DND-41 (cell line): ENCODE results near the gene ESAM.

Source experiments
- ATAC-seq: fragments of 200-7000 bp; cut with Tn5 transposase; 3 replicates; pipeline ENCODE4 v1.9.1; 2021; ENCODE audit warnings: low read depth; ENCODE audit not compliant: insufficient read depth
- DNase-seq: peaks from one replicate; pipeline ENCODE4 v3.0.0-alpha.2; 2020
- H2AFZ ChIP-seq: 2 replicates; pipeline ENCODE4 v1.6.0; 2012; ENCODE audit warnings: low read depth, low read length
- H3K27ac ChIP-seq: 2 replicates; pipeline ENCODE4 v1.5.1; 2012; ENCODE audit warnings: low read length, inconsistent platforms
- H3K27me3 ChIP-seq: fragments of 200-600 bp; sonication (generic); 2 replicates; pipeline ENCODE4 v1.6.0; 2012; ENCODE audit warnings: low read length, mild to moderate bottlenecking, inconsistent platforms; ENCODE audit not compliant: insufficient read depth, poor library complexity
- H3K36me3 ChIP-seq: 2 replicates; pipeline ENCODE4 v1.5.1; 2012; ENCODE audit warnings: low read length, inconsistent platforms; ENCODE audit not compliant: insufficient read depth
- H3K4me1 ChIP-seq: 2 replicates; pipeline ENCODE4 v1.5.1; 2012; ENCODE audit warnings: mild to moderate bottlenecking, low read length; ENCODE audit not compliant: insufficient read depth
- H3K4me2 ChIP-seq: 2 replicates; pipeline ENCODE4 v1.6.0; 2012; ENCODE audit warnings: mild to moderate bottlenecking, moderate library complexity, low read length, inconsistent platforms; ENCODE audit not compliant: insufficient read depth
- H3K4me3 ChIP-seq, 2 experiments: fragments of 200-600 bp in 1 of 2; shearing (Covaris generic) in 1 of 2; 2 replicates each; pipeline ENCODE4 v1.5.1; 2012 to 2016; ENCODE audit warnings: inconsistent platforms in 2 of 2, low read length in 2 of 2, mild to moderate bottlenecking in 2 of 2, low read depth in 1 of 2, moderate library complexity in 1 of 2
- H3K79me2 ChIP-seq: 2 replicates; pipeline ENCODE4 v1.6.0; 2012; ENCODE audit warnings: low read length, inconsistent platforms; ENCODE audit not compliant: insufficient read depth
- H3K9ac ChIP-seq: 2 replicates; pipeline ENCODE4 v1.6.0; 2012; ENCODE audit warnings: low read depth, mild to moderate bottlenecking, inconsistent platforms, low read length, moderate library complexity
- H3K9me3 ChIP-seq: 2 replicates; pipeline ENCODE4 v1.5.1; 2012; ENCODE audit warnings: low read length, moderate library complexity, mild to moderate bottlenecking, inconsistent platforms; ENCODE audit not compliant: insufficient read depth, severe bottlenecking
- H4K20me1 ChIP-seq: 2 replicates; pipeline ENCODE4 v1.6.0; 2012; ENCODE audit warnings: low read length; ENCODE audit not compliant: insufficient read depth
- EZH2 ChIP-seq: IDR thresholded peaks from 3 replicates; pipeline ENCODE4 v1.6.1; 2012; ENCODE audit warnings: borderline replicate concordance, low read depth, mild to moderate bottlenecking, moderate library complexity, low read length, inconsistent platforms; ENCODE audit not compliant: severe bottlenecking
- TF ChIP-seq, protein P1 (sequence below): IDR thresholded peaks from 2 replicates; pipeline ENCODE4 v1.5.1; 2012; ENCODE audit warnings: borderline replicate concordance, low read length, moderate library complexity, mild to moderate bottlenecking; ENCODE audit not compliant: poor library complexity, severe bottlenecking; ENCODE audit errors: extremely low read depth

ESAM gene

DNA sequence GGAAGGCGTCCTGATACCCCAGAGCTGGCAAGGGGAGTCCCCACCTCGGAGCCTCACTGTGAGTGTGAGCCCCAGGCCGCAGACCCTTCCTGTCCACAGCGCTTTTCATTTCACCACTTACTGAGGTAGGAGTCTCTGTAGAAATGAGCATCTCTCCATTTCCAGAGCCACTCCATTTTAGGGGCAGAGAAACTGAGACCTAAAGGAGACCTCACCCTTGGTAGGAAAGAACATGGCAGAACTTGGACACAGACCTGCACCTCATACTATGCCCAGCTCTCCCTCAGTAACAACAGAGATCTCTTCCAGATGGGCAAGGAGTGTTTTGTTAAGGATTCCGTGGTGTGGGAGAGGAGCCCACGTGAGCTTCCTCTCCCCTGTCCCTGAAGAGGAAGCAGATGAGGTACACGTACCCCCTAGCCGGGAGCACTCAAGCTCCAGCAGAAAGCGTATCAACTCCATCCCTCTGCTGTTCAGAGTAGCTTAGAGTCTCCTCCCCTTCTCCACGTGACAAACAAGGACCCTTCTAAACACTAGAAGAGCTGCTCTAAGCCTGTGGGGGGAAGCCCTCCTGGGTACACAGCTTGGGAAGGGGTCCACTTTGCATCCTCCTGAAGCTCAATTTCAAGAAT, 9.5 kb downstream of the ESAM start:
- Histone ChIP-seq H3K9me3 (no peaks in the 10 kb centered on the region), H3K27ac (no peak overlapping the region), H3K27me3 (peaks cover 14% of the 10 kb centered on the region), H3K4me1 (no peaks in the 10 kb centered on the region), H3K79me2 (no peaks in the 10 kb centered on the region), H3K4me3 (no peak overlapping the region), H4K20me1 (peaks cover 9% of the 10 kb centered on the region), H2AFZ (no peak overlapping the region), H3K36me3 (no peaks in the 10 kb centered on the region), H3K9ac (no peak overlapping the region), H3K4me2 (no peak overlapping the region)
- TF ChIP-seq, protein P1, sequence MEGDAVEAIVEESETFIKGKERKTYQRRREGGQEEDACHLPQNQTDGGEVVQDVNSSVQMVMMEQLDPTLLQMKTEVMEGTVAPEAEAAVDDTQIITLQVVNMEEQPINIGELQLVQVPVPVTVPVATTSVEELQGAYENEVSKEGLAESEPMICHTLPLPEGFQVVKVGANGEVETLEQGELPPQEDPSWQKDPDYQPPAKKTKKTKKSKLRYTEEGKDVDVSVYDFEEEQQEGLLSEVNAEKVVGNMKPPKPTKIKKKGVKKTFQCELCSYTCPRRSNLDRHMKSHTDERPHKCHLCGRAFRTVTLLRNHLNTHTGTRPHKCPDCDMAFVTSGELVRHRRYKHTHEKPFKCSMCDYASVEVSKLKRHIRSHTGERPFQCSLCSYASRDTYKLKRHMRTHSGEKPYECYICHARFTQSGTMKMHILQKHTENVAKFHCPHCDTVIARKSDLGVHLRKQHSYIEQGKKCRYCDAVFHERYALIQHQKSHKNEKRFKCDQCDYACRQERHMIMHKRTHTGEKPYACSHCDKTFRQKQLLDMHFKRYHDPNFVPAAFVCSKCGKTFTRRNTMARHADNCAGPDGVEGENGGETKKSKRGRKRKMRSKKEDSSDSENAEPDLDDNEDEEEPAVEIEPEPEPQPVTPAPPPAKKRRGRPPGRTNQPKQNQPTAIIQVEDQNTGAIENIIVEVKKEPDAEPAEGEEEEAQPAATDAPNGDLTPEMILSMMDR = no peak
- no peak for TF ChIP-seq EZH2
- no peak for DNase-seq
- ATAC-seq = peak; percentile 53; the same call in 1 of the 3 replicates

DNA sequence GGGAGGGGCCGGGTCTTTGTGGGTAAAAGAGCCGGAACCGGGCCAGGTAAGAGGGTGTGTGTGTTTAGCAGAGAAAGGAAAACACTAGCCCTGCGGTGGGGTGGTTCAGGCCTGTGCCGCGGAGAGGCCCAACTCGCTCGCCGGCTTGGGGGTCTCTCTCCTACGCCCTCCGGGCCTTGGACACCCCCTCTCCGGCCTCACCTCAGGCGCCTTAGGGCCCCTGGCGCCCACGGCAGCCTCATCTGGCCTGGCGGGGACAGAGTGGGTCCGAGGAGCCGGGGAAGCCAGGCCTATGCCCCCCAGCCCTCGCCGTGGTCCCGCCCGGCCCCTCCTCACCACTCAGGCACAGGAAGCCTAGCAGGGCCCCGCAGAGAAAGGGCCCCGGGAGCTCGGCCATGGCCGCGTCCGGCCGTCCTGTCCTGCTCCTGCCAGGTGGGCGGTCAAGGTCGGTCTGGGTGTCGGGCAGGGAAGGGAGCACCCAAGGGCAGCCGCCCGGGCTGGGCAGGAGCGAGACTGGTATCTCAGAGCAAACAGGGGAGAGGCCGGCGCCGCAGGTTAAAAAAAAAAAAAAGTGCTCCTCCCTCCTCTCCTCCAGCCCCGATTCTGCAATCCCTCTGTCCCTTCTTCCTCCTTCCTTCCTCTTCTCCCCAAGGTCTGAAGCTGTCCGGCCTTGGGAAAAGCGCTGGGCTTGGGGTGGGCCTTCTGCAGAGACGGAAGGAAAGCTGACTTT, 10.2 kb downstream of the ESAM start, which contains the start of gene VSIG2:
VSIG2 (minus strand) TSS at position 515 of the 730 bp plus-strand sequence; CDS start at position 397, 118 bp downstream.
- Histone ChIP-seq H3K4me2 (no peak within 1 kb of the TSS), H3K9me3 (no peaks in the 10 kb centered on the region), H3K27ac (no peak within 1 kb of the TSS), H3K9ac (no peak within 1 kb of the TSS), H4K20me1 (peaks cover 9% of the 10 kb centered on the region), H3K4me1 (no peaks in the 10 kb centered on the region), H2AFZ (no peak within 1 kb of the TSS), H3K36me3 (no peaks in the 10 kb centered on the region), H3K4me3 (no peak within 1 kb of the TSS), H3K79me2 (no peaks in the 10 kb centered on the region), H3K27me3 (peaks cover 14% of the 10 kb centered on the region)
- TF ChIP-seq EZH2 = no peak
- TF ChIP-seq, protein P1 = no peak
- no peak for ATAC-seq
- no peak for DNase-seq

GRCh38 chr11:124751391-124751740, 10.7 kb downstream of the ESAM start:
- no peak for ATAC-seq
- H3K4me3 ChIP-seq = no peak overlapping the region
- peaks cover 7% of the 10 kb centered on the region; the same call in 1 of the 2 replicates for H4K20me1 ChIP-seq
- no peaks in the 10 kb centered on the region for H3K4me1 ChIP-seq
- peaks cover 14% of the 10 kb centered on the region for H3K27me3 ChIP-seq
- no peak for DNase-seq
- no peak overlapping the region for H3K27ac ChIP-seq
- TF ChIP-seq, protein P1 = no peak
- no peak for TF ChIP-seq EZH2
- H3K36me3 ChIP-seq = no peaks in the 10 kb centered on the region
- H3K9me3 ChIP-seq = no peaks in the 10 kb centered on the region
- H3K4me2 ChIP-seq = no peak overlapping the region
- no peaks in the 10 kb centered on the region for H3K79me2 ChIP-seq
- no peak overlapping the region for H2AFZ ChIP-seq
- H3K9ac ChIP-seq = no peak overlapping the region
